ENCODE data around the gene OPCML.

OPCML gene

GRCh38 chr11:133347988-133348387 lies 184.3 kb downstream of the OPCML start:
- no peak for DNase-seq

GRCh38 chr11:133346137-133346536 lies 186.2 kb downstream of the OPCML start:
- no peak for DNase-seq

GRCh38 chr11:133343951-133344350 lies 188.3 kb downstream of the OPCML start:
- peak; percentile 44 for DNase-seq

GRCh38 chr11:133339495-133340140 lies 192.7 kb downstream of the OPCML start:
- no peak for DNase-seq

- no peak for DNase-seq
Observed at GRCh38 chr11:133338588-133338987, 193.7 kb downstream of the OPCML start.

- no peak for DNase-seq
Observed at GRCh38 chr11:133337951-133338418, 194.3 kb downstream of the OPCML start.

- DNase-seq, result no peak
Observed at GRCh38 chr11:133337193-133337592, 195.1 kb downstream of the OPCML start.

- no peak for DNase-seq
Observed at GRCh38 chr11:133331031-133331430, 201.3 kb downstream of the OPCML start.

- DNase-seq, result no peak
Observed at GRCh38 chr11:133326849-133327248, 205.5 kb downstream of the OPCML start.

- no peak for DNase-seq
Observed at GRCh38 chr11:133326332-133326731, 206.0 kb downstream of the OPCML start.

- DNase-seq, result no peak
Observed at GRCh38 chr11:133325711-133326110, 206.6 kb downstream of the OPCML start.

GRCh38 chr11:133323354-133323753 lies 208.9 kb downstream of the OPCML start:
- no peak for DNase-seq

GRCh38 chr11:133318221-133318620 lies 214.1 kb downstream of the OPCML start:
- no peak for DNase-seq

- DNase-seq, result no peak
Observed at GRCh38 chr11:133311230-133311629, 221.1 kb downstream of the OPCML start.

- DNase-seq, result no peak
Observed at GRCh38 chr11:133306019-133306418, 226.3 kb downstream of the OPCML start.

- DNase-seq, result no peak
Observed at GRCh38 chr11:133305208-133305956, 226.9 kb downstream of the OPCML start.

GRCh38 chr11:133303262-133303661 lies 229.0 kb downstream of the OPCML start:
- no peak for DNase-seq

- DNase-seq, result no peak
Observed at GRCh38 chr11:133302056-133302455, 230.2 kb downstream of the OPCML start.

- no peak for DNase-seq
Observed at GRCh38 chr11:133300666-133301065, 231.6 kb downstream of the OPCML start.

GRCh38 chr11:133291780-133292179 lies 240.5 kb downstream of the OPCML start:
- DNase-seq, result no peak

GRCh38 chr11:133285359-133285758 lies 246.9 kb downstream of the OPCML start:
- DNase-seq, result no peak

- no peak for DNase-seq
Observed at GRCh38 chr11:133284156-133284555, 248.1 kb downstream of the OPCML start.

GRCh38 chr11:133277886-133278285 lies 254.4 kb downstream of the OPCML start:
- no peak for DNase-seq
